ENCODE measurements around the gene MANEA. TPM values are rescaled to one million over a fixed set of nuclear protein-coding genes. Genes with fewer than 3 reads are reported as not detected.

The MANEA gene
- total RNA-seq, 1 experiment from 2014 or later = 8.3 TPM

- H2AFZ ChIP-seq (ENCODE audit: low read length) = no peak overlapping the region
- no peak overlapping the region for H2BK15ac ChIP-seq (ENCODE audit: low read depth, low read length)
- no peaks in the 10 kb centered on the region for H3K23me2 ChIP-seq (ENCODE audit: insufficient read length, low read depth, low read length, poor library complexity, severe bottlenecking)
- no peak overlapping the region for H3K27ac ChIP-seq (ENCODE audit: insufficient read length, low read depth, low read length)
- peaks cover 10 to 11% of the 10 kb centered on the region in 2 experiments for H3K9me3 Mint-ChIP-seq
- H4K91ac ChIP-seq (ENCODE audit: insufficient read length, low read depth, low read length) = no peak overlapping the region
- no peak overlapping the region for H3K4me3 Mint-ChIP-seq
- H4K8ac ChIP-seq (replicated peaks; ENCODE audit: insufficient read length, low read depth, low read length) = no peak overlapping the region
- no peaks in the 10 kb centered on the region for H3K27me3 Mint-ChIP-seq (ENCODE audit: low read depth)
- no peak for DNase-seq
- H3K4me1 ChIP-seq (ENCODE audit: insufficient read depth, low read length) = no peaks in the 10 kb centered on the region
- no peak overlapping the region for H3K14ac ChIP-seq (ENCODE audit: insufficient read depth, low read length)
- no peak overlapping the region for H2AK5ac ChIP-seq (ENCODE audit: insufficient read length, low read length)
- no peak overlapping the region for H3K9ac ChIP-seq (ENCODE audit: extremely low read depth, insufficient read length, low read length)
- no peak overlapping the region for H2BK12ac ChIP-seq (ENCODE audit: insufficient read length, low read depth, low read length)
- H3K4me1 Mint-ChIP-seq = peaks cover 8 to 16% of the 10 kb centered on the region in 2 experiments
- H3T11ph ChIP-seq (ENCODE audit: low read length) = no peak overlapping the region
- H4K5ac ChIP-seq (ENCODE audit: insufficient read length, low read depth, low read length) = no peak overlapping the region
- no peak overlapping the region for H3K23ac ChIP-seq (ENCODE audit: insufficient read length, low read depth, low read length)
- H3K4ac ChIP-seq (ENCODE audit: low read depth, low read length) = no peak overlapping the region
- H2BK120ac ChIP-seq (ENCODE audit: low read depth, low read length, poor library complexity, severe bottlenecking) = no peak overlapping the region
- H4K20me1 ChIP-seq (ENCODE audit: control insufficient read depth, insufficient read depth, insufficient read length) = no peaks in the 10 kb centered on the region
- H3K27ac Mint-ChIP-seq = no peak overlapping the region
- peaks cover 8 to 22% (median 9%) of the 10 kb centered on the region in 3 experiments for H3K36me3 Mint-ChIP-seq (ENCODE audit: insufficient read depth in 1 of 3, low read depth in 3 of 3)
- no peak overlapping the region for H2BK5ac ChIP-seq (ENCODE audit: insufficient read length, low read length)
- no peak overlapping the region for H3K4me2 ChIP-seq (ENCODE audit: insufficient read depth, insufficient read length, low read length)
- H3K79me1 ChIP-seq (ENCODE audit: insufficient read depth, low read depth, low read length, poor library complexity, severe bottlenecking) = no peaks in the 10 kb centered on the region
- H2BK20ac ChIP-seq (ENCODE audit: low read depth, low read length, poor library complexity, severe bottlenecking) = no peak overlapping the region
- no peaks in the 10 kb centered on the region for H3K9me3 ChIP-seq (ENCODE audit: control insufficient read depth, low read depth, low read length)
- no CpG with 5 or more reads among the region's 25 CpGs for WGBS (ENCODE audit: extremely low coverage, insufficient read length, low lambda C conversion rate)
- H3K79me2 ChIP-seq (ENCODE audit: insufficient read depth, low read length) = no peaks in the 10 kb centered on the region
- no peak overlapping the region for H3K18ac ChIP-seq (ENCODE audit: insufficient read length, low read depth, low read length)
- no peak overlapping the region for H3K56ac ChIP-seq (ENCODE audit: insufficient read length, low read depth, low read length)
- H3K27me3 ChIP-seq (ENCODE audit: insufficient read depth, low read length) = no peaks in the 10 kb centered on the region
- no peak for TF ChIP-seq CTCF (conservative IDR thresholded peaks at IDR 0.05)
Observed at GRCh38 chr6:95636552-95637431, 59.5 kb downstream of the MANEA start.
